SK-N-MC (cell line): ENCODE data around the gene RUNX2.

Source experiments
- EZH2 ChIP-seq: fragments of 200-600 bp; sonication (generic); IDR thresholded peaks from one replicate; pipeline ENCODE4 v1.6.1; 2017; ENCODE audit warnings: antibody characterized with exemption
- FOXP2 ChIP-seq: optimal IDR thresholded peaks from 2 replicates; pipeline ENCODE3; 2011; ENCODE audit warnings: mild to moderate bottlenecking, moderate library complexity; ENCODE audit not compliant: insufficient read depth; ENCODE audit errors: extremely low read length, control extremely low read depth
- POLR2AphosphoS5 ChIP-seq: IDR thresholded peaks from 2 replicates; pipeline ENCODE4 v1.6.1; 2012; ENCODE audit warnings: mild to moderate bottlenecking, low read depth, low read length, borderline replicate concordance

- TF ChIP-seq POLR2AphosphoS5 (no peak), EZH2 (no peak), FOXP2 (no peak)
Measured at GRCh38 chr6:45447005-45447404, 118.9 kb downstream of the RUNX2 start.
